ENCODE measurements around the gene GADD45GIP1.

GADD45GIP1 gene

DNA sequence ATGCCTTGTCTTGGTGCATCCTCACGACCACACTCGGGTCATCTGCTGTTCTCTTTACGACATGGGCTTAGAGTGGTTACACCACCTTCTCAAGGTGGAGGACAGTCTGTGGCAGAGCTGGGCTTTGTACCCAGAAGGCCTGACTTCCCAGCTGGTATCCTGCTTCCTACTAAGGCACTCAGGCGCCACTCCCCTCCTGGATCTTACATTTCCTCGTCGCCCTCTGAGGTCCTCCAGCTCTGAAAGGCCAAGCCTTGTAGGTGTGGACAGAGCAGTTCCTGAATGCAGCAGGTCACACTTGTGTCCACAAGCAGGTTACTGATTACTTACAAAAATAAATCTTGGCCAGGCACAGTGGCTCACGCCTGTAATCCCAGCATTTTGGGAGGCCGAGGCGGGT is 49.9 kb downstream of the GADD45GIP1 start:
- no peak for DNase-seq (ENCODE audit: low spot score)
